A673 (cell line): ENCODE data around the gene RSPH10B2.
"Not testable (repeated sequence)": the region's sequence is repeated elsewhere in the genome, so short reads cannot be mapped to it uniquely, and the experiment has no call there.

Experiments used
- CTCF ChIP-seq: fragments of 300-800, 200-600 bp; sonication (generic); conservative IDR thresholded peaks from 2 replicates; pipeline ENCODE4 v1.5.1; 2017; ENCODE audit warnings: low read depth, mild to moderate bottlenecking, antibody characterized with exemption, low read length, moderate library complexity, mixed read lengths
- EZH2 ChIP-seq: fragments of 200-600 bp; sonication (generic); IDR thresholded peaks from 2 replicates; pipeline ENCODE4 v1.6.1; 2017; ENCODE audit warnings: borderline replicate concordance, low read depth, mild to moderate bottlenecking, mixed read lengths, antibody characterized with exemption, low read length; ENCODE audit not compliant: poor library complexity, severe bottlenecking

- TF ChIP-seq EZH2, CTCF: not testable (repeated sequence)
Measured at GRCh38 chr7:6761186-6761585, 7.3 kb downstream of the RSPH10B2 start.
